ENCODE data around the gene NBL1.

Gene NBL1

GRCh38 chr1:19640363-19641316 is 3.5 kb upstream of the NBL1 start (continued):
- TF ChIP-seq ZNF514 (tag by site-specific recombination; IDR thresholded peaks at IDR 0.05) (no peak), ZNF174 (tag by site-specific recombination; IDR thresholded peaks at IDR 0.05) (no peak), EGR2 (tag by site-specific recombination; IDR thresholded peaks at IDR 0.05; ENCODE audit: low read depth) (no peak), ZNF311 (tag by site-specific recombination; IDR thresholded peaks at IDR 0.05; ENCODE audit: borderline replicate concordance) (no peak), ZNF555 (tag by site-specific recombination; conservative IDR thresholded peaks at IDR 0.05) (no peak), ZNF211 (tag by site-specific recombination; IDR thresholded peaks at IDR 0.05; ENCODE audit: low read depth) (no peak), ZNF560 (tag by site-specific recombination; IDR thresholded peaks at IDR 0.05; ENCODE audit: borderline replicate concordance) (no peak), ZNF16 (tag by site-specific recombination; IDR thresholded peaks at IDR 0.05; ENCODE audit: low read depth) (no peak), ZXDB (tag by site-specific recombination; IDR thresholded peaks at IDR 0.05) (no peak), KLF1 (tag by site-specific recombination; IDR thresholded peaks at IDR 0.05) (peak; percentile 84), TCF7L2 (IDR thresholded peaks at IDR 0.05; ENCODE audit: borderline replicate concordance, low read depth, low read length) (no peak), ZEB2 (tag by site-specific recombination; IDR thresholded peaks at IDR 0.05) (no peak), SP3 (tag by site-specific recombination; IDR thresholded peaks at IDR 0.05) (no peak)

GRCh38 chr1:19643121-19643520 is 990 bp upstream of the NBL1 start:
- H3K4me1 ChIP-seq (ENCODE audit: control insufficient read depth, insufficient read depth, low read length) = peaks cover 3% of the 10 kb centered on the region; the same call in 1 of the 2 replicates
- no peak overlapping the region for H3K27ac ChIP-seq (ENCODE audit: extremely low read depth, low read depth, low read length)
- no peaks in the 10 kb centered on the region for H3K9me3 ChIP-seq (ENCODE audit: control insufficient read depth, insufficient read depth, low read depth, low read length)
- no peak overlapping the region for H3K4me3 ChIP-seq (ENCODE audit: low read depth, low read length)
- H3K36me3 ChIP-seq (ENCODE audit: control insufficient read depth in 2 of 2, insufficient read depth in 1 of 2, low read length in 2 of 2) = no peaks in the 10 kb centered on the region
- ChIA-PET POLR2A (no interaction called here), CTCF (interaction anchor here (1.4 kb wide), 1 partner anchor 10 kb away, joined by 8 read pairs; no protein-coding TSS in a partner anchor)
- no peak for TF ChIP-seq ZBTB1 (tag by site-specific recombination; IDR thresholded peaks at IDR 0.05)
- no peak for TF ChIP-seq ZNF266 (tag by site-specific recombination; IDR thresholded peaks at IDR 0.05; ENCODE audit: low read depth)
- TF ChIP-seq ZNF654 (tag by site-specific recombination; IDR thresholded peaks at IDR 0.05; ENCODE audit: low read depth) = no peak
- TF ChIP-seq ZBTB8A (tag by site-specific recombination; IDR thresholded peaks at IDR 0.05) = no peak
- no peak for TF ChIP-seq ZNF398 (tag by site-specific recombination; IDR thresholded peaks at IDR 0.05)
- no peak for TF ChIP-seq ZNF580 (tag by site-specific recombination; IDR thresholded peaks at IDR 0.05)
- no peak for TF ChIP-seq TCF7L2 (IDR thresholded peaks at IDR 0.05; ENCODE audit: borderline replicate concordance, low read depth, low read length)
- TF ChIP-seq ZNF530 (tag by site-specific recombination; IDR thresholded peaks at IDR 0.05; ENCODE audit: low read depth) = no peak
- no peak for TF ChIP-seq SP7 (tag by site-specific recombination; IDR thresholded peaks at IDR 0.05)
- TF ChIP-seq ZNF10 (tag by site-specific recombination; IDR thresholded peaks at IDR 0.05) = no peak
- no peak for TF ChIP-seq ZNF26 (tag by site-specific recombination; IDR thresholded peaks at IDR 0.05)
- TF ChIP-seq PBX3 (CRISPR knock-in tag; IDR thresholded peaks at IDR 0.05) = no peak
- peak; percentile 49; the same call in 1 of the 2 replicates for TF ChIP-seq ZNF548 (tag by site-specific recombination; IDR thresholded peaks at IDR 0.05)
- TF ChIP-seq ZNF184 (tag by site-specific recombination; IDR thresholded peaks at IDR 0.05) = no peak
- TF ChIP-seq ZNF416 (tag by site-specific recombination; IDR thresholded peaks at IDR 0.05) = no peak
- TF ChIP-seq HIC1 (tag by site-specific recombination; IDR thresholded peaks at IDR 0.05) = no peak

All from HEK293 (cell line).